DOHH2 (cell line): ENCODE measurements around the gene WASL.

Experiments
- CTCF ChIP-seq: fragments of 200-600 bp; sonication (generic); IDR thresholded peaks from one replicate; pipeline ENCODE4 v1.5.1; 2014; ENCODE audit warnings: antibody characterized with exemption, mild to moderate bottlenecking, low read depth, low read length; ENCODE audit not compliant: poor library complexity, severe bottlenecking
- EZH2phosphoT487 ChIP-seq: fragments of 200-600 bp; sonication (generic); IDR thresholded peaks from 2 replicates; pipeline ENCODE4 v1.6.1; 2017; ENCODE audit warnings: borderline replicate concordance, mild to moderate bottlenecking, antibody characterized with exemption, low read length, moderate library complexity, mixed read lengths

GRCh38 chr7:123680580-123680979 is 68.2 kb downstream of the WASL start:
- TF ChIP-seq CTCF (no peak), EZH2phosphoT487 (no peak)
